HG02642 (cell line): ENCODE measurements around the gene TEAD2.
A peak's percentile ranks its signal among the peaks of the same experiment; 100 is the strongest.
"Not testable (repeated sequence)": the region's sequence is repeated elsewhere in the genome, so short reads cannot be mapped to it uniquely, and the experiment has no call there.

Source experiments
- ATAC-seq: cut with Tn5 transposase; IDR thresholded peaks from one replicate; pipeline ENCODE4 v1.9.1; 2021; ENCODE audit warnings: mild to moderate bottlenecking; ENCODE audit not compliant: unreplicated experiment, poor library complexity

Gene TEAD2

DNA sequence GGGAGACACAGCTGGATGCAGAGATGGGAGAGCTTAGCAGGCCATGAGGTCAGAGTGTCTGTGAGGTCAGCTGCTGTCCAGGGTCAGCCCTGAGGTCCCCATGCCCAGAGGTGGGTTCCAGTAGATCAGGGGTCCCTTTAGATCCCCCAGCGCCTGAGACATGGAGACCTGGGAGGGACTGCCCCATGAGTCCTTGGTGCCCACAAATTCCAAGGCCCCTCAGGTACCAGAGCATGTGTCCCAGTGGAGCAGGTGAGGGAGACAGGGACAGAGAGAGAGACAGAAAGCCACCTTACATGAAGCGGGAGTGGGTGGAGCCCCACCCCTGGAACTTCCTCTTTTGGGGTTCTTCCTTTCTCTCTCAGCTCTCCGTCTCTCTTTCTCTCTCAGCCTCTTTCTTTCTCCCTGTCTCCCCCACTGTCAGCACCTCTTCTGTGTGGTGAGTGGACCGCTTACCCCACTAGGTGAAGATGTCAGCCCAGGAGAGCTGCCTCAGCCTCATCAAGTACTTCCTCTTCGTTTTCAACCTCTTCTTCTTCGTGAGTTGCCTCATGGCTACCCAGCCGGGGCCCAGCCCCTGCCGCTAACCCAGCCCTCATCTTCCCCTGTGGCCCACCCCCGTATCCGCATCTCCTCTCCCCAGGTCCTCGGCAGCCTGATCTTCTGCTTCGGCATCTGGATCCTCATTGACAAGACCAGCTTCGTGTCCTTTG, 27.0 kb downstream of the TEAD2 start, which contains the start of gene CD37:
TSS of gene CD37 (plus strand) at position 336 of the 713 bp plus-strand sequence. CDS start at position 471, 135 bp downstream.
- peak; percentile 31 for ATAC-seq

DNA sequence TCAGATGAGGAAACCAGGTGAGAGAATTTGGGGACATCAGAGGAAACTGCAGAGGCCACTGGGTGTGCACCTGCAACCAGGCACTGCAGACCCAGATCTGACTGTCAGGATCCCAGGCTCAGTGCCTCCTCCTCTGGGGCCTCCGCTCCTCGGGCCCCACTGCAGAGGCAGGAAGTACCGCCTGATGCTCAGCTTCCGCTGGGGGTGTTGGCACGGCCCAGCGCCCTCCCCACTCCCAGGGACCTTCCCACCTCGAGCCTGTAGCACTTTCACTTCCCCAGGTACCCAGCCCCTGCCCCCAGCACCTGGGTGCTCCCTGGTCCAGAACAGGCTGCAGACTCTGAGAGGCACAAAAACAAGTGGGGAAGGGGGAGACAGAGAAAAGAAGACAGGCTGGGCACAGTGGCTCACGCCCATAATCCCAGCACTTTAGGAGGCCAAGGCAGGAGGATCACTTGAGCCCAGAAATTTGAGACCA, 28.4 kb downstream of the TEAD2 start:
- ATAC-seq: peak; percentile 60

DNA sequence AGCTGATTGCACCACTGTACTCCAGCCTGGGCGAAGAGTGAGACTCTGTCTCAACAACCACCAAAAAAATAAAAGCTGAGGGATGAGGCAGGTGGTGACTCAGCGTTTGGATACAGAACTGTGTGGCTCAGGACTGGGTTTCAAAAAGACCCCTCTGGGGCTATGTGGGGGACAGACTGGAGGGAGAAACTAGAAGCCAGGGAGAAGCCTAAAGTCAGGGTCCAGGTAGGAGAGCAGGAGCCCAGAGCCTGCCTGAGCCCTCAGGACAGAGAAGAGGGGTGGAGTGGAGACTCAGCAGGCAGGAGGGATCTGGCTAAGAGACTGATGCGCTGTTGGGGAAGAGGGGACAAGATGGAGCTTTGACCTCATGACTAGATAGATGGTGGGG, 28.8 kb downstream of the TEAD2 start:
- no peak for ATAC-seq

DNA sequence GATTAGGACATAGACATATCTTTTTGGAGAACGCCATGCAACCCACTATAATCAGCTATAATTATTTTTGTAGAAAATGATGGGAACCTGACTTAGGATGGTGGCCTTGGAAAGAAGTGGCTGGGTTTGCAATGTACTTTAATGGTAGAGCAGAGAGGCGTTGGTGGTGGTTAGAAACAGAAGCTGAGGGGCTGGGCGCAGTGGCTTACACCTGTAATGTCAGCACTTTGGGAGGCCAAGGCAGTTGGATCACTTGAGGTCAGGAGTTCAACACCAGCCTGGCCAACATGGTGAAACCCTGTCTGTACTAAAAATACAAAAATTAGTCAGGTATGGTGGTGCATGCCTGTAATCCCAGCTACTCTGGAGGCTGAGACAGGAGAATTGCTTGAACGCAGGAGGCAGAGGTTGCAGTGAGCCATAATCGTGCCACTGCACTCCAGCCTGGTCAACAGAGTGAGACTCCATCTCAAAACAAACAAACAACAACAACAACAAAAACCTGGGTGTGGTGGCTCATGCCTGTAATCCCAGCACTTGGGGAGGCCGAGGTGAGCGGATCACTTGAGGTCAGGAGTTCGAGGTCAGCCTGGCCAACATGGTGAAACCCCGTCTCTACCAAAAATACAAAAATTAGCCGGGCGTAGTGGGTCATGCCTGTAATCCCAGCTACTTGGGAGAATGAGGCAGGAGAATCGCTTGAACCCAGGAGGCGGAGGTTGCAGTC, 29.4 kb downstream of the TEAD2 start:
- ATAC-seq: not testable (repeated sequence)

DNA sequence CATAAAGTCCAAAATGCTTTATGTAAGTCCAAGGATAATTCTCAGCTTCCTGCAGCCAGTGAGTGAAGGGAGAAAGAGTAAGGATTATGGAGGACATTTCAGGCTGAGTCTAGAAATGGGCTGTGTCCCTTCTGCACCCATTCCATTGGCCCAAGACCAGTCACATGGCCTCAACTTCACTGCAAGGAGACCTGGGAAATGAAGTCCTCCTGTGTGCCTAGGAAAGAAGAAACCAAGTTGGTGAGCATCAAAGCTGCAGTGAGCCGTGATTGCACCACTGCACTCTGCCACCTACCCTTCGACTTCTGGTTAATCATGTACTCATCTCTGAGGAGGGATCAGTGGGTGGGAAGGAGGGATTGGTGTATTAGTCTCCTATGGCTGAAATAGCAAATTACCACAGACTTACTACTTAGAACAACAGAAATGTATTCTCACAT, 30.6 kb downstream of the TEAD2 start:
- ATAC-seq: no peak

DNA sequence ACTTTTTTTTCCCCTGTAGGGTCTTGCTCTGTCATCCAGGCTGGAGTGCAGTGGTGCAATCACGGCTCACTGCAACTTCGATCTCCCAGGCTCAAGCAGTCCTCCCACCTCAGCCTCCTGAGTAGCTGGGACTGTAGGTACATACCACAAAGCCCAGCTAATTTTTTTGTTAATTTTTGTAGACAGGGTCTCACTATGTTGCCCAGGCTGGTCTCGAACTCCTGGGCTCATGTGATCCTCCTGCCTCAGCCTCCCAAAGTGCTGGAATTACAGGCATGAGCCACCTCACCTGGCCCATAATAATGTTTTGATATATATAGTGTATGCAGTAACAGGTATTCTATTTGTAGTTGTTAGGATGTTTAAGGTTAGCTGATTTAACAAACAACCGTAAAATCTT, 31.0 kb downstream of the TEAD2 start:
- ATAC-seq: not testable (repeated sequence)

DNA sequence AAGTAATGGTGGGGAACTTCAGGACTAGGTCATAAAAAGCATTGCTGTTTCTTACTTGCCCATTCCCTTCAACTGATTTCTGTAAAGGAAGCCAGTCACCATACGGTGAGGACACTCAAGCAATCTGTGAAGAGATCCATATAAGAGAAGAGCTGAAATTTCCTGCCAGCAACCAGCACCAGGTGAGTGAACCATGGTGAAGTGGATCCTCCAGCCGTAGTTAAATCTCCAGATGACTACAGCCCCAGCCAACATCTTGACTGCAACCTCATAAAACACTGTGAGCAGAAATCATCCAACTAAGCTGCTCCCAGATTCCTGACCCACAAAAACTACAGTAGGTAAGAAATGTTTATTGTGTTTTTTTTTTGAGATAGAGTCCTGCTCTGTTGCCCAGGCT, 33.5 kb downstream of the TEAD2 start:
- ATAC-seq: no peak

DNA sequence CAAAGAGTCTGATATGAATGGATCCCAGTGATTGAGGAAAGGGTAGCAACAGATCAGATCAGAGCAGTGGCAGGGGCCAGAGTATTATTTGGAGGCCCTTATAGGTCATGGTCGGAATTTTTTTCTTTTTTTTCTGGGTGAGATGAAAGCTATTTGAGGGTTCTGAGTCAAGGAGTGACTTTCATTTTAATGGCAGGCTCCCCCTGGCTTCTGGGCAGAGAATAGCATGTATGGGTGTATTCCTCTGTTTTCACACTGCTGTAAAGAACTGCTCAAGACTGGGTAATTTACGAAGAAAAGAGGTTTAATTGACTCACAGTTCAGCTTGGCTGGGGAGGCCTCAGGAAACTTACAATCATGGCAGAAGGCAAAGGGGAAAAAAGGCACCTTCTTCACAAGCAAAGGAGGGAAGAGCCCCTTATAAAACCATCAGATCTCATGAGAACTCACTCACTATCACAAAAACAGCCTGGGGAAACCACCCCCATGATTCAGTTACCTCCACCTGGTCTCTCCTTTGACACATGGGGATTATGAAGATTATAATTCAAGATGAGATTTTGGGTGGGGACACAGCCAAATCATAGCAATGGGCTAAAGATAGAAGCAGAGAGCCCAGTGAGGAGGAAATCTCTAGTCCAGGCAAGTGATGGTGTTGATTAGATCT, 34.2 kb downstream of the TEAD2 start:
- ATAC-seq: no peak

DNA sequence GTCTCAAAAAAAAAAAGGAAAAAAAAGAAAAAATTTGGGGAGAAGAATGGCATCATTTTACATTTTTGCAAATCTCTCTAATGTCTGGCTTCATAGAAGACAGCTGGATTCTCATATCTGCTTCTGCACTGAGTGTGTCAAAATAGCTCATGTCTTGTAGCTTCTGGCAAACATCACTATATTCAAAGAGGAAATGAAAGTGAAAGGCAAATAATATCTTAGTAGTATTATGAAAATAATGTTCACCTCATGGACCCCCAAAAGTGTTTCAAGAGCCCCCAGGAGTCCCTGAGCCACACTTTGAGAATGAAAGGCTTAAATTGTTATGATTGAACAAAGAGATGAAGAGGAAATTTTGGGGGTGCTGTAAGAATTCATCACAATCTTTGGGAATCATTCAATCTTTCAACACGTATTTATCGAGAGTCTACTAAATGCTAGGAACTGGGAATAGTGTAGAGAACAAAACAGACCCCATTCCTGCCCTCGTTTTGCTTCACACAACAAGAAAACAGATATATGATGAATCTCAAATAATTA, 36.0 kb downstream of the TEAD2 start:
- no peak for ATAC-seq

DNA sequence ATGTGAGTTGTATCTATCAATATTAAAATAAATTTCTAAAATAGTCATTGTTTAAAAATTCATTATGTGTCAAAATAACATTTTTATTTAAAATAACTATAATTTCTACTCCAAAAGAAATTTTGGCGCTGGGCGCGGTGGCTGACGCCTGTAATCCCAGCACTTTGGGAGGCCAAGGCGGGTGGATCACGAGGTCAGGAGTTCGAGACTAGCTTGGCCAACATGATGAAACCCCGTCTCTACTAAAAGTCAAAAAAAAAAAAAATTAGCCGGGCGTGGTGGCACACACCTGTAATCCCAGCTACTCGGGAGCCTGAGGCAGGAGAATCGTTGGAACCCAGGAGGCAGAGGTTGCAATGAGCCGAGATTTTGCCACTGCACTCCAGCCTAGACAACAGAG, 36.5 kb downstream of the TEAD2 start:
- not testable (repeated sequence) for ATAC-seq

DNA sequence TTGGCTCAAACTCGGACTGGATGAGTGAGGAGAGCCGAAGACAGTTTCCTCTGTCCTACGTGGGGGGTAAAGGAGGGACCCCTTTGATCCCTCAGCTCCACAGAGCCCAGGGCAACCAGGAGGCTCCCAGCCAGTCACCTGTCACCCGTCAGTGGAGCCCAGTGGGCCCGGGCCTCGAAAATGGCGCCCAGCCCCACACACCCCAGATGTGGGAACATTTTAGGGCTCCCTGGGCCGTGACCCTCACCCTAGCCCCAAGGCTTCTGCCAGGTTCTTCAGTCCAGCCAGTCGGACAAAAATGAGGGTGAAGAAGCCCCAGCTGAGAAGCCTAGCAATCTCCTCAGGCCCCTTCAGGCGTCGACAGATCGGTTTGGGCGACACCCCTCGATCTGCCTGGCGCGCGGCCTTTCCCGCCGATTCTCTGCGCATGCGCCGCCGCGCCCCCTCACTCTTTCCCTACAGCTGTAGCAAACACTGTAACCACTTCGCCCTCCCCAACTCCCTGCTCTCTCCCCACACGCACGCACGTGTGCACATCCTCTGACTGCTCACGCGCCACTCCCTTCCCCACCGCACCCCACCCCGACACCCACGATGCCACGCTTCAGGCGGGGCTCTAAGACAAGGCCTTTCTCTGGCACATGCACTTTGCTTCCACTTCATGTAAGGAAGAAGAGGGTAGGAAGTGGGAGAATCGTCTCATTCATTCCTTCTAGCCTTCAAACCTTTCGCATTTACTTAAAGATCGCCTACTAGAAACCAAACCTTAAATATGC, 37.2 kb downstream of the TEAD2 start, which contains the start of gene SLC6A16:
TSS of gene SLC6A16 (minus strand) at position 391 of the 776 bp plus-strand sequence. CDS start 13,844 bp downstream, outside the sequence.
- ATAC-seq: no peak

DNA sequence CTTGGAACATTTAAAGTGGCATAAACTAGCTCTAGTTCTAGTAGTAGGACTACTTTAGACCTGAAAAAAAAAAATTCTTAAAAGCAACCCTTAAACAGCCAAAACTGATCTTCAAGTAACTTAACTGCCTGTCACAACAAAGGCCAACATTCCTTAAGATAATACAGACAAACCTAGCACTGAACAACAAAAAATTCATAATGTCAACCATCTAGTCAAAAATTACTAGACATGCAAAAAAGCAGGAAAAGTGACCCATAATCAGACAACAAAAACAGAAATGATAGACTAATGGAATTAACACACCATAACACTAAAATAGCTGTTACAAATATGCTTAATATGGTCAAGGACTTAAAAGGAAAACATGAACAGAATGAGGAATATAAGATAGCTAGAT, 43.9 kb downstream of the TEAD2 start:
- no peak for ATAC-seq

DNA sequence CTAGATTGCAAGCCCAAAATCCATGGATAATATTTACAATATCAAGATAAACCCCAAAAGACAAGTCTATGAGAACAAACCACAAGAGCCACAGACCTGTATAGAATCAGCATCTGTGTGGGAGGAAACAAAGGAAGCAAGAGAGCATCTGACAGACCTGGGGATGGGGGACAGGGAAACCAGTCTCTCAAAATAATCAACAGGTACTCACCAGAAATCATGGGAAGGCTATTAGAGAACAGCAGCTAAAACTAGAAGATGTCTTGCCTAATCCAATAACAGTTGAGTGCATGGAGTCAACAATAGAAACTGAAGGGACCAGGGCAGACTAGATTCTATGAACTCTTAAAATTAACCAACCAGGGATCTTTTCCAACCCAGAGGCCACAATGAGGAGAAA, 45.9 kb downstream of the TEAD2 start:
- ATAC-seq: no peak

DNA sequence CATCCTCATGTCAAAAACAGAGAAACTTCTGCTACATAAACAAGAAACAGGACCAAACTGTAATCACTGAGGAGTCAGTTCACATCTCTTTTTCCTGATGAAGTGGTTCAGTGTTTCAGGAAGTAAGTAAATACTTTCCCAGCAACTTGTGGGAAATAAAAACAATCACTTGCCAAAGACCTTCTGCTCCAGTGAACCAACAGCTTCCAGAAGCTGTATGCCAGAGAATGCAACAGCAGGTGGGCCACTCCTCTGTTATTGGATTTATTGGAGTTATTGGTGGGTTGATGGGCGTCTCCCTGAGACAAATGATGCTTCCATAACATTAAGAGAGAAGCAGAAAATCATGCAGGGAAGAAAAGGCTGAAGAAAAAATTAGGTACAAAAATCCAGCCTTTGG, 47.1 kb downstream of the TEAD2 start:
- no peak for ATAC-seq

DNA sequence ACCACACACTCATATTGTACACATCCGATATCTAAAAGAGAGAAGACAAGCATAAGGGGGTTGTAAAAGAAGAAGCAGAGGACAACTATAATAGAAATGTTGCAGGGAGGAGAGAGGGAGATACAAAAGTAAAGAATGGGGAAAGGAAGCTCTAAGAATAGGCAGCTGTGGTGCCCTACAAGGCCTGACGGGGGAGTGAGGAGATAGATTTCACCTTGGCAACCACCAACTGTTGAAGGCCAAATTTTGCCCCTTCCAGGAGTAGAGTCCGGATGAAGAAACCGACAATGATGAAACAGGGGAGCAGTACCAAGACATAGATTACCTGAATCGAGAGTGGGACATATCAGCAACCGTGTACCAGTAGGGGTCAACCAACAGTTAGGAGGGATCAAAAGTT, 53.1 kb downstream of the TEAD2 start:
- no peak for ATAC-seq

DNA sequence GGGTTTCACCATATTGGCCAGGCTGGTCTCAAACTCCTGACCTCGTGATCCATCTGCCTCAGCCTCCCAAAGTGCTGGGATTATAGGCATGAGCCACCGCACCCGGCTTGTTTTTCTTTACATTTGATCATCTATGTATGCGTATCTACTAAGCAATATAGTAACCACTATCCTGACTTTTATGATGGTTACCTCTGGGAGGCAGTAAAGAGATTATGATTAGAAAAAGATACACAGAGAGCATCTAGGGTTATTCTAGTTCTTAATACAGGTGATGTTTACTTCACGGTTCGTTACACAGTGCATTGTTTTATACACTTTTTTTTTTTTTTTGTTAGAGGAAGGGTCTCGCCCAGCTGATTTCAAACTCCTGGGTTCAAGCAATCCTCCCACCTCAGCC, 55.5 kb downstream of the TEAD2 start:
- ATAC-seq: not testable (repeated sequence)

DNA sequence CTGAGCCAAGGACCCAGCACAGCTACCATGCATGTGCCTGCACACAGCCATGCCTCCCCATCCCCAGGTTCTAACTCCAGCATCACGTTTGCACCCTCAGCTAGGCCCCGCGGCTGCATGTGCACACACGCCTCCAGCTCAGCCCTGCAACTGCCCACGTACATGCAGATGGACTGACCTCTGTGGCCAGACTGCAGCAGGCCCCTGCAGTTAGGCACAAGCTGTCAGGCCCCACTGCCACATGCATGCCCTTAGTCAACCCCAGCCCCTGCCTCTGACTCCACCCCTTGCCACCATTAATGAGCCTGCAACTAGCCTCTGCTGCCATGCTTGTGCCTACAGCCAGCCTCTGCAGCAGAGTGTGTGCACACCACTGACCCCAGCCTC, 60.4 kb downstream of the TEAD2 start:
- no peak for ATAC-seq

DNA sequence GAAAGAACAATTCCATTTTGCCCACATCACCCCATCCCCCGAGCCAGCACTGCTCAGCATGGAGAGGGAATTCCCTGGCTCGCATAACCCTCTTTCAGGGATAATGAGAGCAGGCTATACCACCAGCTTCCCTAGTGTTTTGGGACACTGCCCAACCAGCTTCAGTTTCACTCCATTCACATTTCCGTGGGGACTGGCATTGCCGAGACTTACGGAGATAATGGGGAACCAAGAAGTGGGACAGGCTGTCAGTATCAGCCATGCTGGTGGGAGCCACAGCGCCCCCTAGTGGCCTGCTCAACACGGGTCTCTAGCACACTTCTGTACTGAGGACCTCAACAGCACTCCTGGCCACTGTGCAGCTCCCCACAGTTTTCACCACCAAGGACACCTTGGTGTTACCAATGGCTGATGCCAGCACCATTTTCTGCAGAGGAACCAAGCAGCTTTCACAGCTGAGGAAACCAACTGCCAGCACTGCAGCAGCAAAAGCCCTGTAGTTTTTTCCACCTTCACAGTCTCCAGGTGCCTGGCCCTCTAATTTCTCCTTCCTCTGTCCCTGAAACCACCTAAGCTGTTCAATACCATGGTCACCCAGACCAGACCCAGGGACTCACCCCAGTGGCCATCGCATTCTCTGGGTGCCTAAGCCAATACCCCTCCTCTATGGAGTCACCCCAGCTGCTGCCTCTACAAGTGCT, 60.9 kb downstream of the TEAD2 start:
- peak; percentile 77 for ATAC-seq

DNA sequence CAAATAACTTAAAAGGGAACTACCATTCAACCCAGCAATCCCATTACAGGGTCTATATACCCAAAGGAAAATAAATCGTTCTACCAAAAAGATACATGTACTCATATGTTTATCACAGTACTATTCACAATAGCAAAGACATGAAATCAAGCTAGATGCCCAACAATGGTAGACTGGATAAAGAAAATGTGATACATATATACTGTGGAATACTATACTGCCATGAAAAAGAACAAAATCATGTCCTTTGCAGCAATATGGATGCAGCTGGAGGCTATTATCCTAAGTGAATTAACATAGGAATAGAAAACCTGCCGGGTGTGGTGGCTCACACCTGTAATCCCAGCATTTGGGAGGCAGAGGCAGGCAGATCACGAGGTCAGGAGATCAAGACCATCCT, 63.6 kb downstream of the TEAD2 start:
- ATAC-seq: not testable (repeated sequence)
